ENCODE results near the gene L3MBTL4. TPM values are rescaled to one million over a fixed set of nuclear protein-coding genes. Genes with fewer than 3 reads are reported as not detected.

L3MBTL4 gene
- total and polyA plus RNA-seq, 8 donors: 2.5 to 15.1 (median 6.4) TPM

DNA sequence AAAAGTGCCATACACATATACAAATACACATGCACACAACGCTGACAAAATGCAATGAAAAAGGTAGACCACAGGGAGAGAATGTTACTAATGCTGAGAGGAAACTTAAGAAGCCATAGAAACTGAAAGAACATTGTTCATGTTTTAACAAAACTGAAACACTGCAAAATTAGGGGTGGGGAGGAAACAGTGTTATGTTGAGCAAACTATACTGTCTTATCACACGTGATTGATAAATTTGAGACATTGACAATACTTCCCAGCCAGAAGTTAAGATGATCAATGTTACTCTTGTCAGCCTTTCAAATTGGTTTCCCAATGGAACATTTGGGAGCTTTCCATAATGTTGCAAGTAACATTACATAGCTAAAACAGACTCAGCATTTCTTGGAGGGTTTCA, 165.5 kb downstream of the L3MBTL4 start:
- no peaks in the 10 kb centered on the region for H3K36me3 ChIP-seq
- intact Hi-C loops (cut with DNase I): no loop called here
- no peak for FAIRE-seq
- H3K27me3 ChIP-seq: no peaks in the 10 kb centered on the region
- TF ChIP-seq, protein P1, sequence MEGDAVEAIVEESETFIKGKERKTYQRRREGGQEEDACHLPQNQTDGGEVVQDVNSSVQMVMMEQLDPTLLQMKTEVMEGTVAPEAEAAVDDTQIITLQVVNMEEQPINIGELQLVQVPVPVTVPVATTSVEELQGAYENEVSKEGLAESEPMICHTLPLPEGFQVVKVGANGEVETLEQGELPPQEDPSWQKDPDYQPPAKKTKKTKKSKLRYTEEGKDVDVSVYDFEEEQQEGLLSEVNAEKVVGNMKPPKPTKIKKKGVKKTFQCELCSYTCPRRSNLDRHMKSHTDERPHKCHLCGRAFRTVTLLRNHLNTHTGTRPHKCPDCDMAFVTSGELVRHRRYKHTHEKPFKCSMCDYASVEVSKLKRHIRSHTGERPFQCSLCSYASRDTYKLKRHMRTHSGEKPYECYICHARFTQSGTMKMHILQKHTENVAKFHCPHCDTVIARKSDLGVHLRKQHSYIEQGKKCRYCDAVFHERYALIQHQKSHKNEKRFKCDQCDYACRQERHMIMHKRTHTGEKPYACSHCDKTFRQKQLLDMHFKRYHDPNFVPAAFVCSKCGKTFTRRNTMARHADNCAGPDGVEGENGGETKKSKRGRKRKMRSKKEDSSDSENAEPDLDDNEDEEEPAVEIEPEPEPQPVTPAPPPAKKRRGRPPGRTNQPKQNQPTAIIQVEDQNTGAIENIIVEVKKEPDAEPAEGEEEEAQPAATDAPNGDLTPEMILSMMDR (IDR thresholded peaks at IDR 0.05): no peak
- ATAC-seq: no peak
- H3K27ac ChIP-seq: peak overlapping the region in 1 of 4 donors; percentile 25
- no peak overlapping the region for H3K4me3 ChIP-seq
- H3K4me1 ChIP-seq: peaks cover 0 to 9% (median 0%) of the 10 kb centered on the region in 3 donors
- H3K9me3 ChIP-seq: no peaks in the 10 kb centered on the region
- DNase-seq: no peak
- WGBS, 2 donors: 34 to 45% methylated on average over 2 of the region's 2 CpGs

DNA sequence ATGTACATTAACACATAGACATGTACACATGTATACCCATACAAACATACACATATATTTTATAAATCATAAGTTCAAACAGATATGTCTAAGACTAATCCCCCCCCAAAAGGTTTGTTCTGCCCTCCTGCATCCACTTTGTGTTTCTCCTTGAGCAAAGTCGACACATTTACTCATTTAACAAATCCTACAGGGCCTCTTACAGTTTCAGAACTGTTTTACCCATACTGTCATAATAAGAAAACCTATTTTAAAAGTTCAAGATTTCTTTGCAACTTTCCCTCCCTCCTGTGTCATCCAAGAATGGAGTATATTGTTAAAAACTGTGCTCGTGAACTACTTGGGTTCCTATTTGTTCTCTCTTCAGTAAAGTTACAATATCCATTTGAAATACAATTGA, 166.7 kb downstream of the L3MBTL4 start:
- intact Hi-C loops (cut with DNase I): no loop called here
- DNase-seq (no peak), FAIRE-seq (no peak), ATAC-seq (no peak)
- 87 to 92% methylated on average over 2 of the region's 2 CpGs for WGBS, 2 donors
- no peak overlapping the region for H3K27ac ChIP-seq
- TF ChIP-seq, protein P1 (IDR thresholded peaks at IDR 0.05): no peak
- no peaks in the 10 kb centered on the region for H3K27me3 ChIP-seq
- peaks cover 0 to 9% (median 0%) of the 10 kb centered on the region in 3 donors for H3K4me1 ChIP-seq
- no peak overlapping the region for H3K4me3 ChIP-seq
- H3K9me3 ChIP-seq: no peaks in the 10 kb centered on the region
- H3K36me3 ChIP-seq: no peaks in the 10 kb centered on the region

DNA sequence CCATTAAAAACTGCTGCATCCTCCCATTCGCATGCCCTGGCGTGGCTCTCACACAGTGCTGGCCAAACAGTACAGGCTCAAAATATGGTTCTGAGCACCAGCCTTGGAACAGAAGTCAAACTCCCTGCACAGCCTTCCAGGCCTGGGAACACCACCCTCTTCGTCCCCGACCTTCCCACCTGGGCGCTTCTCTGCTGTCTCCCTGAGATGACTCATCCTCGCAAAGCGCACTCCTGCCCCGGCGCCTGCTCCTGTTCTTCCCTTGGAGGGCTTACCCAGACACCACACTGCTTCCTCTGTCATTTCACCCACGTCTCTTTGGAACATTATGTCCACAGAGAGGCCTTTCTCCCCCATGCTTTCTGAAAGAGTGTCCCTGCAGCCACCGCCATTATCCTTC, 172.7 kb downstream of the L3MBTL4 start:
- TF ChIP-seq, protein P1 (IDR thresholded peaks at IDR 0.05): no peak
- DNase-seq (no peak), FAIRE-seq (no peak), ATAC-seq (no peak)
- WGBS, 2 donors: 94 to 95% methylated on average over 11 of the region's 11 CpGs
- intact Hi-C loops (cut with DNase I): no loop called here
- H3K36me3 ChIP-seq: no peaks in the 10 kb centered on the region
- no peaks in the 10 kb centered on the region for H3K4me1 ChIP-seq
- H3K27ac ChIP-seq: no peak overlapping the region
- H3K27me3 ChIP-seq: no peaks in the 10 kb centered on the region
- no peaks in the 10 kb centered on the region for H3K9me3 ChIP-seq
- no peak overlapping the region for H3K4me3 ChIP-seq

DNA sequence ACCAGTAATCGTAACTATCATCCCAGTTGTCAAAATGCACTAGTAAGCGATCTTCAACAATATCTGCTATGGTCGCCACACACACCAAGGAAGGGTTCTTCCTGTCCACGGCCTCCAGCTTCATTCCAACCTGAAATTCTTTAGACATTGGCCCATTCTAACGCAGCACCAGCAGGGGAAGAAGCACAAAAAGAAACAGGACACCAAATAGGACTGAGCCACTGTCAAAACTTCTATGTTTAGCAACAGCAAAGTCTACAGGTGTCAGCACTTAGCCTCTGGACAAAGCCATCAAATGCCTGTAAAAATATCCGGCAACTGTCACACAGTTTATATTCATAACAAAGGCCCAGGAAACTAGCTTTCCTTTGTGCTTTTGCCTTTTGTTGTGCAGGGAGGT, 175.0 kb downstream of the L3MBTL4 start:
- Histone ChIP-seq H3K4me1 (no peaks in the 10 kb centered on the region), H3K36me3 (no peaks in the 10 kb centered on the region), H3K9me3 (no peaks in the 10 kb centered on the region), H3K4me3 (no peak overlapping the region), H3K27me3 (no peaks in the 10 kb centered on the region), H3K27ac (no peak overlapping the region)
- no peak for DNase-seq
- ATAC-seq: no peak
- no peak for FAIRE-seq
- 93 to 94% methylated on average over 6 of the region's 6 CpGs for WGBS, 2 donors
- TF ChIP-seq, protein P1 (IDR thresholded peaks at IDR 0.05): no peak
- intact Hi-C loops (cut with DNase I): no loop called here

DNA sequence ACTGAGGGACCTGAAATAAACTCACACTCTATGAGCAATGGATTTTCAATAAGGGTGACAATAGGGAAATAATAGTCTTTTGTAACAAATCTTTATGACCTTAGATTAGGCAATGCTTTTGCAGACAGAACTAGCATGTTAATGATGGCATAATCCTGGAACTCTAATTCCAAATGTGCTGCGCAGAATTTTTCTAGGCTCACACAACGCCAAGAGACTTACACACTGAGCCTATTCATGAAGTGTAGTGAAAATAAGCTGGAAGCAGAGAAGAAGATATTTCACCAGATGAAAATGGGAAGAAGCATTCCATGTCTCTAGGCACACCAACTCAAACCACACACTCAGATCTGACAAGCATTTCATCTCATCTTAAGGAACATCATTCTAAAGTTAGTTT, 178.5 kb downstream of the L3MBTL4 start:
- H3K4me3 ChIP-seq: no peak overlapping the region
- 88 to 89% methylated on average over 2 of the region's 2 CpGs for WGBS, 2 donors
- no peaks in the 10 kb centered on the region for H3K27me3 ChIP-seq
- ATAC-seq: no peak
- H3K4me1 ChIP-seq: no peaks in the 10 kb centered on the region
- no peak for FAIRE-seq
- no peak overlapping the region for H3K27ac ChIP-seq
- intact Hi-C loops (cut with DNase I): no loop called here
- no peak for DNase-seq
- TF ChIP-seq, protein P1 (IDR thresholded peaks at IDR 0.05): no peak
- H3K36me3 ChIP-seq: peaks cover 0 to 6% (median 0%) of the 10 kb centered on the region in 3 donors
- no peaks in the 10 kb centered on the region for H3K9me3 ChIP-seq
